ENCODE measurements around the gene RIPK3.

RIPK3 gene

GRCh38 chr14:24348186-24348585, 8.4 kb upstream of the RIPK3 start:
- Histone ChIP-seq H3K4me2 (ENCODE audit: insufficient read depth, low read length) (no peak overlapping the region), H3K9ac (ENCODE audit: low read depth, low read length) (no peak overlapping the region), H3K79me2 (ENCODE audit: insufficient read depth, low read length) (no peaks in the 10 kb centered on the region), H3K36me3 (ENCODE audit: insufficient read depth, low read length) (no peaks in the 10 kb centered on the region), H3K9me3 (ENCODE audit: insufficient read depth, low read length, severe bottlenecking) (no peaks in the 10 kb centered on the region), H2AFZ (ENCODE audit: low read depth, low read length) (no peak overlapping the region), H3K4me1 (ENCODE audit: insufficient read depth, low read length) (no peaks in the 10 kb centered on the region), H4K20me1 (ENCODE audit: insufficient read depth, low read length) (no peaks in the 10 kb centered on the region), H3K27me3 (ENCODE audit: insufficient read depth, low read length, poor library complexity) (peaks cover 16% of the 10 kb centered on the region), H3K27ac (ENCODE audit: low read length) (no peak overlapping the region), H3K4me3 (ENCODE audit: low read depth in 1 of 2, low read length in 2 of 2) (no peak overlapping the region)
- DNase-seq, result no peak
- no peak for ATAC-seq (ENCODE audit: insufficient read depth, low read depth)
- no peak for TF ChIP-seq CTCF (IDR thresholded peaks at IDR 0.05; ENCODE audit: borderline replicate concordance, extremely low read depth, low read length, poor library complexity, severe bottlenecking)
- no peak for TF ChIP-seq EZH2 (IDR thresholded peaks at IDR 0.05; ENCODE audit: borderline replicate concordance, low read depth, low read length, severe bottlenecking)

DNA sequence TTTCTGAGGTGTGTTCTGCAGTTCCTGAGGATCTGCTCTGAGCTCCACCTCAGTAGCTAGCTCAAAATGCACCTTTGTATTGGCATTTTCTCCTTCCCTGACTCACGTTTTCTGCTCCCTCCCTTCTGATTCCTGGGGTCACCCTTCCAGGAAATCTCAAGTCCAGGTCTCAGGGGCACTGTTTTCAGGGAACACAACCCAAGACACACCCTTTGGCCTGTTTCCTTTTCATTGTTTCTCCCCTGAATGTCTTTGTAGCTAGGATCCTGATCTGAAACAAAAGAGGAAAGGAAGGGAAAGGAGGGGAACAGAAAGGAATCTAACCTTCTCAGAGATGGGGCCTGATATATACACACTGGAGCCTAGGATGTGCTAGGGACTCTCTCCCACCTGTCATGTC, 7.3 kb upstream of the RIPK3 start:
- ATAC-seq (ENCODE audit: insufficient read depth, low read depth) (no peak), DNase-seq (no peak)
- Histone ChIP-seq H3K4me1 (ENCODE audit: insufficient read depth, low read length) (no peaks in the 10 kb centered on the region), H3K27me3 (ENCODE audit: insufficient read depth, low read length, poor library complexity) (peaks cover 13% of the 10 kb centered on the region), H3K27ac (ENCODE audit: low read length) (no peak overlapping the region), H2AFZ (ENCODE audit: low read depth, low read length) (no peak overlapping the region), H3K36me3 (ENCODE audit: insufficient read depth, low read length) (no peaks in the 10 kb centered on the region), H4K20me1 (ENCODE audit: insufficient read depth, low read length) (no peaks in the 10 kb centered on the region), H3K4me2 (ENCODE audit: insufficient read depth, low read length) (no peak overlapping the region), H3K9me3 (ENCODE audit: insufficient read depth, low read length, severe bottlenecking) (no peaks in the 10 kb centered on the region), H3K9ac (ENCODE audit: low read depth, low read length) (no peak overlapping the region), H3K79me2 (ENCODE audit: insufficient read depth, low read length) (no peaks in the 10 kb centered on the region), H3K4me3 (ENCODE audit: low read depth in 1 of 2, low read length in 2 of 2) (no peak overlapping the region)
- TF ChIP-seq CTCF (IDR thresholded peaks at IDR 0.05; ENCODE audit: borderline replicate concordance, extremely low read depth, low read length, poor library complexity, severe bottlenecking), result no peak
- no peak for TF ChIP-seq EZH2 (IDR thresholded peaks at IDR 0.05; ENCODE audit: borderline replicate concordance, low read depth, low read length, severe bottlenecking)

DNA sequence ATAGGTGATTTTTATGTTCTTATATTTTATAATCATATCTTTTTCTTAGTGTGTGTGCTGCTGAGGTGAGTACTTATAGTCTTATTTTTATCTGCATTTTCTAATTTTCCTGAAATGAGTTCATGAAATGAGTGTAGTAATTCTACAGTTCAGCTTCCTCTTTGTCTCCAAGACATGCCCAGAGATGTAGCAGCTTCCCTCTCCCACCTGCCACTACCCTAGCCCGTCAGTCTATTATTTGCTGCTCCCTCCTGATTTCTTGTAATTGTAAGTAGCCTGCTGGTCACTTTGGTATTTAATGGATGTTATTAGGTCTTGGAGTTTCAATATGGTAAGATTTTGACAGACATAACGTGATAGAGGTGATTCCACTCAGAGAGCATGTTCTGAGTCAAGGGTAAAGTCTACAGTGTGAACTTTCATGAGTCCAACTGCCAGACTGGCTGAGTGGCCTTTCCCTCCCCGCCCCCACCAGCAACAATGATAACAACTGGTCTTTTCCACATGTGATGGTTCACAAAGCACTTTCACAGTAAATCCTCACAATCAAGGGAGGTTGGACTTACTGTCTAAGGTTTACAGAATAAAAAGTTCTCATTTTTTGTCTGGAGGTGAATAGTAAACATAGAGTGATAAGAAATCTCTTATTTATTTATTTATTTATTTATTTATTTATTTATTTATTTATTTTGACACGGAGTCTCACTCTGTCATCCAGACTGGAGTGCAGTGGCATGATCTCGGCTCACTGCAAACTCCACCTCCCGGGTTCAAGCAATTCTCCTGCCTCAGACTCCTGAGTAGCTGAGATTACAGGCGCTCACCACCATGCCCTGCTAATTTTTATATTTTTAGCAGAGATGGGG, 4.2 kb upstream of the RIPK3 start:
- no peak overlapping the region for H3K4me2 ChIP-seq (ENCODE audit: insufficient read depth, low read length)
- H3K27ac ChIP-seq (ENCODE audit: low read length), result no peak overlapping the region
- peaks cover 32% of the 10 kb centered on the region for H3K27me3 ChIP-seq (ENCODE audit: insufficient read depth, low read length, poor library complexity)
- no peak overlapping the region for H3K4me3 ChIP-seq (ENCODE audit: low read depth in 1 of 2, low read length in 2 of 2)
- DNase-seq, result no peak
- TF ChIP-seq CTCF (IDR thresholded peaks at IDR 0.05; ENCODE audit: borderline replicate concordance, extremely low read depth, low read length, poor library complexity, severe bottlenecking) (no peak), EZH2 (IDR thresholded peaks at IDR 0.05; ENCODE audit: borderline replicate concordance, low read depth, low read length, severe bottlenecking) (no peak)
- no peak overlapping the region for H3K9ac ChIP-seq (ENCODE audit: low read depth, low read length)
- H3K79me2 ChIP-seq (ENCODE audit: insufficient read depth, low read length), result no peaks in the 10 kb centered on the region
- H3K36me3 ChIP-seq (ENCODE audit: insufficient read depth, low read length), result no peaks in the 10 kb centered on the region
- H4K20me1 ChIP-seq (ENCODE audit: insufficient read depth, low read length), result no peaks in the 10 kb centered on the region
- H3K4me1 ChIP-seq (ENCODE audit: insufficient read depth, low read length), result no peaks in the 10 kb centered on the region
- no peak overlapping the region for H2AFZ ChIP-seq (ENCODE audit: low read depth, low read length)
- H3K9me3 ChIP-seq (ENCODE audit: insufficient read depth, low read length, severe bottlenecking), result no peaks in the 10 kb centered on the region
- no peak for ATAC-seq (ENCODE audit: insufficient read depth, low read depth)

Measured in DND-41 (cell line).